ENCODE results near the gene ZSWIM8. TPM values are rescaled to one million over a fixed set of nuclear protein-coding genes. Genes with fewer than 3 reads are reported as not detected.

Gene ZSWIM8
- total and polyA plus RNA-seq, 2 experiments from 2014 or later = 25.5 to 61.5 TPM

GRCh38 chr10:73761781-73762180, 23.6 kb upstream of the ZSWIM8 start:
- H3K36me3 ChIP-seq (ENCODE audit: low read depth) = peaks cover 71% of the 10 kb centered on the region
- in situ Hi-C loops (cut with MboI) = no loop called here
- no peak overlapping the region for H2AFZ ChIP-seq
- H3K4me3 ChIP-seq = no peak overlapping the region
- WGBS, 2 experiments (ENCODE audit: low coverage in 1 of 2, low lambda C conversion rate in 2 of 2, missing lambda C conversion rate in 2 of 2) = 90 to 100% methylated on average over 1 of the region's 1 CpG
- TF ChIP-seq EZH2phosphoT487 (IDR thresholded peaks at IDR 0.05; ENCODE audit: insufficient read depth, low read depth) (no peak), EZH2 (IDR thresholded peaks at IDR 0.05; ENCODE audit: insufficient read depth, poor library complexity, severe bottlenecking) (no peak)
- H3F3A ChIP-seq (ENCODE audit: insufficient read depth) = peaks cover 25% of the 10 kb centered on the region
- no peaks in the 10 kb centered on the region for H3K9me3 ChIP-seq (ENCODE audit: low read depth)
- no peak overlapping the region for H3K9ac ChIP-seq
- H3K4me2 ChIP-seq (ENCODE audit: unreplicated experiment) = no peak overlapping the region
- peaks cover 5% of the 10 kb centered on the region; the same call in 1 of the 2 replicates for H4K20me1 ChIP-seq (ENCODE audit: insufficient read depth)
- no peak for DNase-seq
- H3K27me3 ChIP-seq (replicated peaks; ENCODE audit: insufficient read depth) = no peaks in the 10 kb centered on the region
- peaks cover 70% of the 10 kb centered on the region for H3K79me2 ChIP-seq (ENCODE audit: insufficient read depth)
- no peak overlapping the region; the same call in 1 of the 2 replicates for H3K27ac ChIP-seq
- peaks cover 17% of the 10 kb centered on the region for H3K4me1 ChIP-seq (ENCODE audit: insufficient read depth)
- H3K9me2 ChIP-seq (ENCODE audit: insufficient read depth) = no peaks in the 10 kb centered on the region

- peaks cover 5% of the 10 kb centered on the region; the same call in 1 of the 2 replicates for H4K20me1 ChIP-seq (ENCODE audit: insufficient read depth)
- WGBS, 2 experiments (ENCODE audit: low coverage in 1 of 2, low lambda C conversion rate in 2 of 2, missing lambda C conversion rate in 2 of 2) = 3% methylated on average over 2 of the region's 2 CpGs
- peak overlapping the region; percentile 41 for H3K27ac ChIP-seq
- H3F3A ChIP-seq (ENCODE audit: insufficient read depth) = peaks cover 28% of the 10 kb centered on the region
- no peak overlapping the region for H3K4me2 ChIP-seq (ENCODE audit: unreplicated experiment)
- no peaks in the 10 kb centered on the region for H3K27me3 ChIP-seq (replicated peaks; ENCODE audit: insufficient read depth)
- 0 out of 2 replicates have a peak overlapping the region, but pooled peaks have one; percentile 2 for H3K9ac ChIP-seq
- H3K36me3 ChIP-seq (ENCODE audit: low read depth) = peaks cover 79% of the 10 kb centered on the region
- H3K9me2 ChIP-seq (ENCODE audit: insufficient read depth) = no peaks in the 10 kb centered on the region
- TF ChIP-seq EZH2 (IDR thresholded peaks at IDR 0.05; ENCODE audit: insufficient read depth, poor library complexity, severe bottlenecking) (no peak), EZH2phosphoT487 (IDR thresholded peaks at IDR 0.05; ENCODE audit: insufficient read depth, low read depth) (no peak)
- H3K79me2 ChIP-seq (ENCODE audit: insufficient read depth) = peaks cover 65% of the 10 kb centered on the region
- H2AFZ ChIP-seq = no peak overlapping the region
- in situ Hi-C loops (cut with MboI) = no loop called here
- H3K4me3 ChIP-seq = peak overlapping the region; percentile 13; the same call in 1 of the 2 replicates
- peaks cover 17% of the 10 kb centered on the region for H3K4me1 ChIP-seq (ENCODE audit: insufficient read depth)
- no peaks in the 10 kb centered on the region for H3K9me3 ChIP-seq (ENCODE audit: low read depth)
- DNase-seq = peak; percentile 71
Measured at GRCh38 chr10:73762915-73763314, 22.5 kb upstream of the ZSWIM8 start.

GRCh38 chr10:73763343-73763742, 22.1 kb upstream of the ZSWIM8 start:
- no peak for TF ChIP-seq EZH2phosphoT487 (IDR thresholded peaks at IDR 0.05; ENCODE audit: insufficient read depth, low read depth)
- no peak for TF ChIP-seq EZH2 (IDR thresholded peaks at IDR 0.05; ENCODE audit: insufficient read depth, poor library complexity, severe bottlenecking)
- in situ Hi-C loops (cut with MboI) = no loop called here
- 56 to 63% methylated on average over 2 of the region's 2 CpGs for WGBS, 2 experiments (ENCODE audit: low coverage in 1 of 2, low lambda C conversion rate in 2 of 2, missing lambda C conversion rate in 2 of 2)
- Histone ChIP-seq H3K9me2 (ENCODE audit: insufficient read depth) (no peaks in the 10 kb centered on the region), H3K9ac (no peak overlapping the region), H3K4me3 (no peak overlapping the region), H3K4me2 (ENCODE audit: unreplicated experiment) (no peak overlapping the region), H3K36me3 (ENCODE audit: low read depth) (peaks cover 81% of the 10 kb centered on the region), H3F3A (ENCODE audit: insufficient read depth) (peaks cover 32% of the 10 kb centered on the region), H2AFZ (no peak overlapping the region), H3K79me2 (ENCODE audit: insufficient read depth) (peaks cover 62% of the 10 kb centered on the region), H3K27ac (peak overlapping the region; percentile 41), H4K20me1 (ENCODE audit: insufficient read depth) (peaks cover 1% of the 10 kb centered on the region; the same call in 1 of the 2 replicates), H3K9me3 (ENCODE audit: low read depth) (no peaks in the 10 kb centered on the region), H3K27me3 (replicated peaks; ENCODE audit: insufficient read depth) (no peaks in the 10 kb centered on the region), H3K4me1 (ENCODE audit: insufficient read depth) (peaks cover 17% of the 10 kb centered on the region)
- peak; percentile 42 for DNase-seq

GRCh38 chr10:73765066-73765465, 20.3 kb upstream of the ZSWIM8 start:
- DNase-seq = no peak
- H2AFZ ChIP-seq = no peak overlapping the region
- H3K4me3 ChIP-seq = no peak overlapping the region
- peaks cover 48% of the 10 kb centered on the region for H3F3A ChIP-seq (ENCODE audit: insufficient read depth)
- peaks cover 79% of the 10 kb centered on the region for H3K36me3 ChIP-seq (ENCODE audit: low read depth)
- no peak overlapping the region for H3K9ac ChIP-seq
- H3K4me1 ChIP-seq (ENCODE audit: insufficient read depth) = peaks cover 17% of the 10 kb centered on the region
- peaks cover 54% of the 10 kb centered on the region for H3K79me2 ChIP-seq (ENCODE audit: insufficient read depth)
- no peaks in the 10 kb centered on the region for H3K27me3 ChIP-seq (replicated peaks; ENCODE audit: insufficient read depth)
- H3K9me2 ChIP-seq (ENCODE audit: insufficient read depth) = no peaks in the 10 kb centered on the region
- no peak overlapping the region for H3K27ac ChIP-seq
- no peaks in the 10 kb centered on the region for H3K9me3 ChIP-seq (ENCODE audit: low read depth)
- H3K4me2 ChIP-seq (ENCODE audit: unreplicated experiment) = no peak overlapping the region
- TF ChIP-seq EZH2 (IDR thresholded peaks at IDR 0.05; ENCODE audit: insufficient read depth, poor library complexity, severe bottlenecking) = no peak
- TF ChIP-seq EZH2phosphoT487 (IDR thresholded peaks at IDR 0.05; ENCODE audit: insufficient read depth, low read depth) = no peak
- in situ Hi-C loops (cut with MboI) = no loop called here
- H4K20me1 ChIP-seq (ENCODE audit: insufficient read depth) = no peaks in the 10 kb centered on the region; the same call in 1 of the 2 replicates
- WGBS, 2 experiments (ENCODE audit: low coverage in 1 of 2, low lambda C conversion rate in 2 of 2, missing lambda C conversion rate in 2 of 2) = 95 to 98% methylated on average over 6 of the region's 6 CpGs
